ENCODE results near the gene PON3. TPM values are rescaled to one million over a fixed set of nuclear protein-coding genes. Genes with fewer than 3 reads are reported as not detected.

Gene PON3
- total RNA-seq, 1 experiment from 2014 or later: not detected

DNA sequence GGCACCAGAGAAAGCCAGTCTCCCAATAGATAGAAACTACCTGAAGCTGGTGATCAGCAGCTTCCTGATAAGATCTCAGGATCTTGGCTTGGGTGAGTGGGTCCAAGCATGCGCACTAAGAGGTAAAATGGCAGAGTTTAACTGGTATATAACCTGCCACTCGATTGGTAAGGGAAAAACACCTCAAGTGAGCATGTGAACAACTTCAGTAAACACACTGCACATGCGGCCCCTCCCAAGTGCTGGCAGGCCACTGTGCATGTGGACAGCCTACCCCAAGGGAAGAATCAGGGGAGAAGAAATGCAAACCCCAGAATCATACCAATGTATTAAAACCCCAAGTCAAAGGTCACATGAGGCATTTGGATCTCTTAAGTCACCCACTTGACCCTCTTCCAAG, 54.1 kb downstream of the PON3 start:
- Mint-ChIP-seq H3K4me3 (no peak overlapping the region), H3K36me3 (ENCODE audit: insufficient read depth in 1 of 3, low read depth in 3 of 3) (peaks cover 0 to 1% (median 0%) of the 10 kb centered on the region in 3 experiments; a peak in 1 of 7 replicates), H3K27ac (no peak overlapping the region), H3K4me1 (peaks cover 16 to 18% of the 10 kb centered on the region in 2 experiments), H3K27me3 (ENCODE audit: low read depth) (no peaks in the 10 kb centered on the region), H3K9me3 (peaks cover 0 to 3% of the 10 kb centered on the region in 2 experiments; a peak in 1 of 5 replicates)
- H3K27me3 ChIP-seq (ENCODE audit: insufficient read depth, low read length): no peaks in the 10 kb centered on the region
- no peaks in the 10 kb centered on the region for H3K9me3 ChIP-seq (ENCODE audit: control insufficient read depth, low read depth, low read length)
- no peak overlapping the region for H2BK120ac ChIP-seq (ENCODE audit: low read depth, low read length, poor library complexity, severe bottlenecking)
- no peak overlapping the region for H2BK5ac ChIP-seq (ENCODE audit: insufficient read length, low read length)
- no peak overlapping the region for H3K23ac ChIP-seq (ENCODE audit: insufficient read length, low read depth, low read length)
- WGBS (ENCODE audit: extremely low coverage, insufficient read length, low lambda C conversion rate): no CpG with 5 or more reads among the region's 3 CpGs
- H4K5ac ChIP-seq (ENCODE audit: insufficient read length, low read depth, low read length): no peak overlapping the region
- H3T11ph ChIP-seq (ENCODE audit: low read length): no peak overlapping the region
- H3K14ac ChIP-seq (ENCODE audit: insufficient read depth, low read length): no peak overlapping the region
- H2BK12ac ChIP-seq (ENCODE audit: insufficient read length, low read depth, low read length): no peak overlapping the region
- DNase-seq: no peak
- H3K18ac ChIP-seq (ENCODE audit: insufficient read length, low read depth, low read length): no peak overlapping the region
- no peaks in the 10 kb centered on the region for H3K23me2 ChIP-seq (ENCODE audit: insufficient read length, low read depth, low read length, poor library complexity, severe bottlenecking)
- no peak overlapping the region for H3K4me2 ChIP-seq (ENCODE audit: insufficient read depth, insufficient read length, low read length)
- H4K91ac ChIP-seq (ENCODE audit: insufficient read length, low read depth, low read length): no peak overlapping the region
- H3K4ac ChIP-seq (ENCODE audit: low read depth, low read length): no peak overlapping the region
- H2BK15ac ChIP-seq (ENCODE audit: low read depth, low read length): no peak overlapping the region
- H2AFZ ChIP-seq (ENCODE audit: low read length): no peak overlapping the region
- H3K4me1 ChIP-seq (ENCODE audit: insufficient read depth, low read length): peaks cover 9% of the 10 kb centered on the region
- H4K8ac ChIP-seq (replicated peaks; ENCODE audit: insufficient read length, low read depth, low read length): no peak overlapping the region
- no peak overlapping the region for H3K9ac ChIP-seq (ENCODE audit: extremely low read depth, insufficient read length, low read length)
- H4K20me1 ChIP-seq (ENCODE audit: control insufficient read depth, insufficient read depth, insufficient read length): no peaks in the 10 kb centered on the region
- no peak overlapping the region for H2AK5ac ChIP-seq (ENCODE audit: insufficient read length, low read length)
- no peak overlapping the region for H2BK20ac ChIP-seq (ENCODE audit: low read depth, low read length, poor library complexity, severe bottlenecking)
- H3K79me1 ChIP-seq (ENCODE audit: insufficient read depth, low read depth, low read length, poor library complexity, severe bottlenecking): no peaks in the 10 kb centered on the region
- H3K79me2 ChIP-seq (ENCODE audit: insufficient read depth, low read length): no peaks in the 10 kb centered on the region
- H3K56ac ChIP-seq (ENCODE audit: insufficient read length, low read depth, low read length): no peak overlapping the region
- H3K27ac ChIP-seq (ENCODE audit: insufficient read length, low read depth, low read length): no peak overlapping the region
- TF ChIP-seq, protein P1, sequence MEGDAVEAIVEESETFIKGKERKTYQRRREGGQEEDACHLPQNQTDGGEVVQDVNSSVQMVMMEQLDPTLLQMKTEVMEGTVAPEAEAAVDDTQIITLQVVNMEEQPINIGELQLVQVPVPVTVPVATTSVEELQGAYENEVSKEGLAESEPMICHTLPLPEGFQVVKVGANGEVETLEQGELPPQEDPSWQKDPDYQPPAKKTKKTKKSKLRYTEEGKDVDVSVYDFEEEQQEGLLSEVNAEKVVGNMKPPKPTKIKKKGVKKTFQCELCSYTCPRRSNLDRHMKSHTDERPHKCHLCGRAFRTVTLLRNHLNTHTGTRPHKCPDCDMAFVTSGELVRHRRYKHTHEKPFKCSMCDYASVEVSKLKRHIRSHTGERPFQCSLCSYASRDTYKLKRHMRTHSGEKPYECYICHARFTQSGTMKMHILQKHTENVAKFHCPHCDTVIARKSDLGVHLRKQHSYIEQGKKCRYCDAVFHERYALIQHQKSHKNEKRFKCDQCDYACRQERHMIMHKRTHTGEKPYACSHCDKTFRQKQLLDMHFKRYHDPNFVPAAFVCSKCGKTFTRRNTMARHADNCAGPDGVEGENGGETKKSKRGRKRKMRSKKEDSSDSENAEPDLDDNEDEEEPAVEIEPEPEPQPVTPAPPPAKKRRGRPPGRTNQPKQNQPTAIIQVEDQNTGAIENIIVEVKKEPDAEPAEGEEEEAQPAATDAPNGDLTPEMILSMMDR (conservative IDR thresholded peaks at IDR 0.05): no peak
